Measurements from ENCODE around the gene TSPAN33. TPM values are rescaled to one million over a fixed set of nuclear protein-coding genes. Genes with fewer than 3 reads are reported as not detected.

The TSPAN33 gene
- total RNA-seq, 4 donors from 2014 or later: 5.0 to 11.4 (median 7.5) TPM

DNA sequence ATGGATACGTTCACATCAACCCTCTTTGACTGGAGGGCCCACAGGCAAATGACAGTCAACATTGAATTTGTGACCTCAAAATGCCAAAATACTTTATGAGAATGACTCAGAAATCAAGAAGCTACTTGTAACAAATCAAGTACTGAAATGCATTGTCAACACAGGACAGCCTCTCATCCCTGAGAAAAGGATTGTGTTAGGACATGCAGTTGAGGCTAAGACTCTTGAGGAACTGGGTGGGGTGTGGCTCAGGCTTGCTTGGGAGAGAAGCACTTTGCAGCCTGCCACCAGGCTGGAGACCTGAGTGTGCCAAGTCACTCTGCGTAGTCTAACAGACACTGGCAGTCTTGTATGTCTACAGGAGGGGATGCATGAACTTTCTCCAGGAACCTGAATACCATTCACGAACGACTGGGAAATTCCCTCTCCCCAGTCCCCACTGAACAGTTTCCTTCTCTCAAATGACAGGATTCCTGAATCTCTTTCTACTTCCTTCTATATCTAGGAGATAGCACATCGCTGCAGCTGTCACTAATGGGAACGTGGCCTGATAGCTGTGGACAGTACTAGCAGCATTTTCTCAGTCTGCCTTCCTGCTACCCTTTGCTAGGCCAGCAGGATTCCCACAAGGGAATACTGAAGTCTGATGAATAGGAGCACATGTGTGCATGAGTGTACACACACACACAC lies 40.6 kb downstream of the TSPAN33 start:
- no peak overlapping the region for H3K27ac ChIP-seq (replicated peaks in 1 of 4)
- 71% methylated on average over 5 of the region's 6 CpGs for WGBS
- intact Hi-C loops (cut with DNase I): no loop called here
- no peak for DNase-seq (ENCODE audit: extremely low spot score)
- H3K36me3 ChIP-seq: no peaks in the 10 kb centered on the region
- TF ChIP-seq, protein P1, sequence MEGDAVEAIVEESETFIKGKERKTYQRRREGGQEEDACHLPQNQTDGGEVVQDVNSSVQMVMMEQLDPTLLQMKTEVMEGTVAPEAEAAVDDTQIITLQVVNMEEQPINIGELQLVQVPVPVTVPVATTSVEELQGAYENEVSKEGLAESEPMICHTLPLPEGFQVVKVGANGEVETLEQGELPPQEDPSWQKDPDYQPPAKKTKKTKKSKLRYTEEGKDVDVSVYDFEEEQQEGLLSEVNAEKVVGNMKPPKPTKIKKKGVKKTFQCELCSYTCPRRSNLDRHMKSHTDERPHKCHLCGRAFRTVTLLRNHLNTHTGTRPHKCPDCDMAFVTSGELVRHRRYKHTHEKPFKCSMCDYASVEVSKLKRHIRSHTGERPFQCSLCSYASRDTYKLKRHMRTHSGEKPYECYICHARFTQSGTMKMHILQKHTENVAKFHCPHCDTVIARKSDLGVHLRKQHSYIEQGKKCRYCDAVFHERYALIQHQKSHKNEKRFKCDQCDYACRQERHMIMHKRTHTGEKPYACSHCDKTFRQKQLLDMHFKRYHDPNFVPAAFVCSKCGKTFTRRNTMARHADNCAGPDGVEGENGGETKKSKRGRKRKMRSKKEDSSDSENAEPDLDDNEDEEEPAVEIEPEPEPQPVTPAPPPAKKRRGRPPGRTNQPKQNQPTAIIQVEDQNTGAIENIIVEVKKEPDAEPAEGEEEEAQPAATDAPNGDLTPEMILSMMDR (IDR thresholded peaks at IDR 0.05): no peak
- TF ChIP-seq EP300 (IDR thresholded peaks at IDR 0.05): no peak
- no peak for TF ChIP-seq POLR2A (IDR thresholded peaks at IDR 0.05; ENCODE audit: low read depth)
- no peak for TF ChIP-seq POLR2AphosphoS5 (IDR thresholded peaks at IDR 0.05)
- no peak overlapping the region for H3K4me3 ChIP-seq
- H3K4me1 ChIP-seq: peaks cover 6 to 24% (median 14%) of the 10 kb centered on the region in 4 donors
- peaks cover 0 to 7% (median 0%) of the 10 kb centered on the region in 4 donors for H3K27me3 ChIP-seq
- no peaks in the 10 kb centered on the region for H3K9me3 ChIP-seq

DNA sequence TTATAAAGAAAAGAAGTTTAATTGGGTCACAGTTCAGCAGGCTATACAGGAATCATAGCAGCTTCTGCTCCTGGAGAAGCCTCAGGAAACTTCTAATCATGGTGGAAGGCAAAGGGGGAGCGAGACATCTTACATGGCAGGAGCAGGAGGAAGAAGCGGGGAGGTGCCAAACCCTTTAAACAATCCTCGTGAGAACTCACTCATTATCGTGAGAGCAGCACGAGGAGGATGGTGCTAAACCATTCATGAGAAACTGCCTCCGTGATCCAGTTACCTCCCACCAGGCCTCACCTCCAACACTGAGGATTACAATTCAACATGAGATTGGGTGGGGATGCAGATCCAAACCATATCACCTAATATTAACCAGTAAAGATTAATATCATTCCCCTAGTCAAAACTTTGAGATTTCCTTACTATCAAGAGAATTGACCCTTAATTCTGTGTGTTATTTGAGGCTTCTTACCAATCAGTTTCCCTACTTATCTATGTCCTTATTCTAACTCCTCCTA lies 42.3 kb downstream of the TSPAN33 start:
- no peak overlapping the region for H3K4me3 ChIP-seq
- peaks cover 10 to 29% (median 21%) of the 10 kb centered on the region in 4 donors for H3K4me1 ChIP-seq
- DNase-seq (ENCODE audit: extremely low spot score): no peak
- peaks cover 0 to 2% (median 0%) of the 10 kb centered on the region in 4 donors for H3K27me3 ChIP-seq
- H3K36me3 ChIP-seq: no peaks in the 10 kb centered on the region
- TF ChIP-seq, protein P1 (IDR thresholded peaks at IDR 0.05): no peak
- no peak for TF ChIP-seq POLR2A (IDR thresholded peaks at IDR 0.05; ENCODE audit: low read depth)
- TF ChIP-seq POLR2AphosphoS5 (IDR thresholded peaks at IDR 0.05): no peak
- TF ChIP-seq EP300 (IDR thresholded peaks at IDR 0.05): no peak
- WGBS: 95% methylated on average over 6 of the region's 6 CpGs
- H3K27ac ChIP-seq (replicated peaks in 1 of 4): no peak overlapping the region
- no peaks in the 10 kb centered on the region for H3K9me3 ChIP-seq
- intact Hi-C loops (cut with DNase I): no loop called here

DNA sequence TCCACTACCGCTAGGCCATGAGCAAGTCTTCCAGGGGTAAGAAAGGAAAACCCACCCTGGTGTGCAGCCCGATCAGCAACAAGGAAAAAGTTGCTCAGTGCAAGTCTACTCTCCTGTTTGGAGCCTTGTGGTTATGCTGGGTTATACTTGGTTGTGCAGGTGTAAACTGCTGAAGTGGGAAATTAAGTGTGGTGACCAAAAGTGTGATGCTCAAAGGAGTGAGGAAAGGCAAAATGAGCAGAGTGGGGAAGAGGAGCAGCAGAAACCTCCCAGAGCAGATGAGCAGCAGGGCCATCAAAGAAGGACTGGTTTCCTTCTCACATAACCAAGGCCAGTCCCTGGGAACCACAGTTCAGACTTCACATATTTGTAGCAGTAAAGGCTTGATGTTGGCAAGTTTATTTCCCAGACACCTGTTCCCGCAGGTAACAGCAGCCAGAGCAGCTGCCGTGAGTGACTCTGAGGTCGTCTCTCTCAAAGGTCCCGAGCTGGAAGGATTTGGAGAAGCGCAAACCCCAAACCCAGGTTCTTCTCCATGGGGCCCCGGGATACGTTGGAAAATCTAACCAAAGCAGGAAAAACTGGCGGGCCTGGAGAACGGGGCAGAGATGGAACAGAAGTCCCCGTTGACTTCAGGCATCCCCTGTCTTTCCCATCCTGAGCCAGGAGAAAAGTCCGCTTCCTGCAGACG lies 43.3 kb downstream of the TSPAN33 start:
- TF ChIP-seq, protein P1 (IDR thresholded peaks at IDR 0.05): no peak
- TF ChIP-seq EP300 (IDR thresholded peaks at IDR 0.05) (no peak), POLR2AphosphoS5 (IDR thresholded peaks at IDR 0.05) (no peak), POLR2A (IDR thresholded peaks at IDR 0.05; ENCODE audit: low read depth) (no peak)
- no peak for DNase-seq (ENCODE audit: extremely low spot score)
- WGBS: 28% methylated on average over 12 of the region's 14 CpGs
- H3K36me3 ChIP-seq: peaks cover 0 to under 1% (median 0%) of the 10 kb centered on the region in 4 donors
- H3K27me3 ChIP-seq: no peaks in the 10 kb centered on the region
- intact Hi-C loops (cut with DNase I): no loop called here
- peak overlapping the region; percentile 62 to 85 (median 74) for H3K4me3 ChIP-seq
- no peaks in the 10 kb centered on the region for H3K9me3 ChIP-seq
- H3K27ac ChIP-seq (replicated peaks in 1 of 4): peak overlapping the region; percentile 50 to 72 (median 62)
- peaks cover 10 to 29% (median 21%) of the 10 kb centered on the region in 4 donors for H3K4me1 ChIP-seq

- 2% methylated on average over 22 of the region's 48 CpGs for WGBS
- no peaks in the 10 kb centered on the region for H3K9me3 ChIP-seq
- no peak for DNase-seq (ENCODE audit: extremely low spot score)
- peak within 1 kb of the TSS; percentile 62 to 85 (median 74) for H3K4me3 ChIP-seq
- H3K4me1 ChIP-seq: peaks cover 10 to 29% (median 21%) of the 10 kb centered on the region in 4 donors
- intact Hi-C loops (cut with DNase I): no loop called here
- H3K27me3 ChIP-seq: no peaks in the 10 kb centered on the region
- H3K36me3 ChIP-seq: peaks cover 0 to 2% (median 0%) of the 10 kb centered on the region in 4 donors
- peak within 1 kb of the TSS; percentile 50 to 72 (median 62) for H3K27ac ChIP-seq (replicated peaks in 1 of 4)
- TF ChIP-seq POLR2AphosphoS5 (IDR thresholded peaks at IDR 0.05): peak; percentile 40 to 49
- no peak for TF ChIP-seq EP300 (IDR thresholded peaks at IDR 0.05)
- TF ChIP-seq, protein P1 (IDR thresholded peaks at IDR 0.05): no peak
- no peak for TF ChIP-seq POLR2A (IDR thresholded peaks at IDR 0.05; ENCODE audit: low read depth)
These were observed 43.9 kb downstream of the TSPAN33 start, which contains the start of gene SMO for GRCh38 chr7:129188372-129188891. TSS of gene SMO (plus strand) at chr7:129188633. CDS start at chr7:129189152, 519 bp downstream.
